Activated naive CD4-positive, alpha-beta T cell treated with Interleukin-2 at 50 U/mL for 16 hours (primary cell): Measurements from ENCODE around the gene PARD3B.

Experiments
- DNase-seq: peaks from one replicate; pipeline ENCODE4 v3.0.0-alpha.2; 2020

Gene PARD3B

GRCh38 chr2:205545971-205546816 is 1000.9 kb downstream of the PARD3B start:
- no peak for DNase-seq

DNA sequence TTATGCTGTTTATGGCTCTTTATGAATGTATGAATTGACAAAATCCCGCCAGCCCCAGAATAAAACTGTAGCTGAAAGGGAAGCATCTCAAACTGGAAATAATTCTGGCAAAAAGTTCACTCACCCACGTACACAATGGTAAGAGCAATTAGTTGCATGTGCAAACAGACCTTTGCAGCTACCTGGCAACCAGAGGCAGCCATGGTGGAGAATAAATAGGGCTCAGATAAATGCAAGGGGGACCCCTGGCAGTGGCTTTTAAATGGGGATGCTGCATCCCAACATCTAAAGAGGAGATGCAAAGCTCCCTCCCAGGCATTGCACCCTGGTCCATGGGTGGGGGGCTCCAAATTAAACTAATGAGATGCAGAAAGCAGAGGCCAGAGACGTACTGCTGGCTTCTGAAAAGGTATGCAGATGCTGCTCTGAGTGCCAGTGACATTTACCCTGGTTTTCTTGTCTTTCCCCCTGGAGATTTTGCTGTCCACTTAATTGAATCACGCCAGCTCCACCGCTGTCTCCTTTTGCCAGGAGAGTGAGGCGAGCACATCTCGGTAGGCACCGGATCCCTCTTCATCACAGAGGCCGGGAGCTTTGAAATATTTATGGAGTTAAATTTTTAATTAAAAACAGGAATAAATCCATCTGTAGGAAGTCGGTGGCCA is 1010.4 kb downstream of the PARD3B start:
- DNase-seq, result no peak

GRCh38 chr2:205556357-205556756 is 1011.1 kb downstream of the PARD3B start:
- no peak for DNase-seq

- DNase-seq, result no peak
Observed at GRCh38 chr2:205556841-205557539, 1011.7 kb downstream of the PARD3B start.

- no peak for DNase-seq
Observed at GRCh38 chr2:205557873-205558272, 1012.6 kb downstream of the PARD3B start.

GRCh38 chr2:205561441-205561840 is 1016.2 kb downstream of the PARD3B start:
- no peak for DNase-seq

GRCh38 chr2:205563646-205564045 is 1018.4 kb downstream of the PARD3B start:
- no peak for DNase-seq

GRCh38 chr2:205564346-205565141 is 1019.3 kb downstream of the PARD3B start:
- DNase-seq, result no peak

DNA sequence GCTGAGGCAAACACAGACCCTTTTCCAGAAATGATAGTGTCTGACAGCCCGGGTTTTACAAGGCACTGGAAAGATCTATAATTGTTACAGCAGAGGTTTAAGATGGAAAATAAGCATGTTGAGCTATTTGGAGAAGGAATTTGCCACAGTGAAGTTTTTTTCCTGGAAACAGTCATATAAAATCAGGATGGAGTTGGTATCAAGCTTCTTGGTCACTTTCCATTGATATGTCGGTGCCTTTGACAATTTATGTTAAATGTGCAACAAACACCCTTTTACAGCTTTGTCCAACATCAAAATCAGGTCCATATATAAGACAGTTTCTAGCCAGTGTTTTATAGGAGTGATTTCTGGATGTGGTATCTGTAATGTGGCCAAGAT is 1019.9 kb downstream of the PARD3B start:
- DNase-seq, result no peak

DNA sequence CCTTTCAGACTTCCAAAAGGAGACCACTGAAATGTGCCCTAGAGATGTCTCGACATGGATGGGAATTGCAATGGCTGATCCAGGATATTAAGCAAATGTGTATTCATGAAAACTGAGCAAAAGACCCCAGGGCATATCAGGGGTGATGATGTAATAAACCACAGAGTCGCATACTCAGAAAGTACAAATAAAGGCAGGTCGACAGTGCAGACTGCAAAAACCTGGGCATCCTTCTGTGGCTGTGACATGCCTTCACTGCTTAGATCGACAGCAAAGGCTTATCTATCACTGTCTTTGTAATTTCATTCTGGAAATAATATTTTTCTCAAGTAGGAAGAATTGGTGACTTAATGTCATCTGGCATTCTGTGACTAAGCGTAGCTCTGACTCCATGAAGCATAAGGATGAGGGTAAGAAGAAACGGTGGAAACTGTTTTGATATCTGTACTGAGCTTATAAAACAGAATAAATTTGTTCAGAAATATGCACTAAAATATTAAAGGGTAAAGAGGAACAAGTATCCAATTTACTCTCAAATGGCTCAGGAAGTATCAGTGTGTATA is 1021.4 kb downstream of the PARD3B start:
- no peak for DNase-seq

GRCh38 chr2:205568620-205569019 is 1023.3 kb downstream of the PARD3B start:
- DNase-seq, result no peak

- no peak for DNase-seq
Observed at GRCh38 chr2:205570648-205571047, 1025.4 kb downstream of the PARD3B start.

GRCh38 chr2:205571360-205571959 is 1026.2 kb downstream of the PARD3B start:
- DNase-seq, result no peak

- DNase-seq, result no peak
Observed at GRCh38 chr2:205574001-205574400, 1028.7 kb downstream of the PARD3B start.

DNA sequence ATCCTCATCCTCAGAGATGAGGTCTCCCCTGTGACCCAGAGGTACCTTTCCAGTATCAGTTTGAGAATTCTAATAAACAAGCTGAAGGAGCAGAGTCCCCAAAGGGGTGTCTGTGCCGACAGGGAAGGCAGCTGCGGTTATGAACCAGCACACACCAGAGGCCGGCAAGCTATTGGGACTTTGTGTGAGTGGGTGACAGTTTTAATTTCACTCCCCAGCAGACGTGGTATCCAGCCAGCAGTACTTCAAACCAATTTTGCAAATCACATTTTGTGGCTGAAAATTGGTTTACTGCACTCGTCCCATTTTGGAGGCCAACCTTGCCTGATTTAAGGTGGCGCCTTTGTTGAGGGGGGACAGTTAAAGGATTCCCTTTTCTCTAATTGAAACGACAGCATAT is 1034.1 kb downstream of the PARD3B start:
- DNase-seq, result no peak

- no peak for DNase-seq
Observed at GRCh38 chr2:205580212-205580987, 1035.1 kb downstream of the PARD3B start.

GRCh38 chr2:205582366-205582765 is 1037.1 kb downstream of the PARD3B start:
- DNase-seq, result no peak

- DNase-seq, result no peak
Observed at GRCh38 chr2:205585449-205586383, 1040.4 kb downstream of the PARD3B start.

DNA sequence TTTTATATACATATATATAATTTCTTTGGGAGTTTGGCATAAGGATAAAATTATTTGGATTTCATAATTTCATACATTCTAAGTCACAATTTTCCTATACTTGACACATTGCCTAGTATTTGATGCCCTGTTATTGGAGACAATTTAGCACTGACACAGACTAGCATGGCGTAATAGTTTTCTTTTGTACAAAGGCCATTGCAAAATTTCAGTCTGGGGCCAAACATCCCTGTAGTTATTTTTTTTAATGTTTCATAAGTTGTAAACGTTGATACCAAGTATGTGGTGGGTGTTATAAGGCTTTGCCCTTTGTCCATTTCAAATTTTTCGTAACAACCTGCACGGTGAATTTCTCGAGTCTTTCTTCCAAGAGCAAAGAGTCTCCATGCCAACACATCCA is 1041.4 kb downstream of the PARD3B start:
- DNase-seq, result no peak

DNA sequence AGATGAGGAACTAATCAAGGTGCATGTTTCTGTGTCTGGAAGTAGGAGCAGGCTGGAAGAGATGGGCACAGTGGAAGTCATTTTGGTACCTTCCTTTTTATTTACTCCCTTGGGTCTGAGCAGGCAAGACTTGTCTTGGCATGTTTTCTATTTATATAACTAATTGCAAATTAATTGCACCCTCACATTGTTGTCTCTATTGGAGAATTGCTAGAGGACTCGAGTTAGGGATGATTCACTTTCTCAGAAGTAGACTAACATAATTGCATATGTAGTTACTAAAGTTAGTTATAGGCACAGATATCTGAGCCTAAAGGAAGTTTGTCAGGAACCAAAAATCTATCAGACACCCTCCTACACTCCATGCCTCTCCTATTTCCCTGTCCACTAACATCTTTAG is 1044.2 kb downstream of the PARD3B start:
- no peak for DNase-seq
